HG03442 (cell line): ENCODE results near the gene EPB41L2.
A peak's percentile ranks its signal among the peaks of the same experiment; 100 is the strongest.
"Not testable (repeated sequence)": the region's sequence is repeated elsewhere in the genome, so short reads cannot be mapped to it uniquely, and the experiment has no call there.

Experiments used
- ATAC-seq: cut with Tn5 transposase; IDR thresholded peaks from one replicate; pipeline ENCODE4 v1.9.1; 2021; ENCODE audit warnings: mild to moderate bottlenecking, moderate library complexity; ENCODE audit not compliant: unreplicated experiment

The EPB41L2 gene

GRCh38 chr6:131037194-131037897, 25.7 kb downstream of the EPB41L2 start:
- ATAC-seq, result no peak

- no peak for ATAC-seq
Observed at GRCh38 chr6:131036601-131037000, 26.4 kb downstream of the EPB41L2 start.

GRCh38 chr6:131036143-131036542, 26.9 kb downstream of the EPB41L2 start:
- ATAC-seq, result no peak

GRCh38 chr6:131035582-131035981, 27.5 kb downstream of the EPB41L2 start:
- ATAC-seq, result no peak

- ATAC-seq, result no peak
Observed at GRCh38 chr6:131033631-131034030, 29.4 kb downstream of the EPB41L2 start.

- ATAC-seq, result peak; percentile 94
Observed at GRCh38 chr6:131029626-131030297, 33.3 kb downstream of the EPB41L2 start.

- no peak for ATAC-seq
Observed at GRCh38 chr6:131027326-131027725, 35.7 kb downstream of the EPB41L2 start.

- no peak for ATAC-seq
Observed at GRCh38 chr6:131026243-131026642, 36.8 kb downstream of the EPB41L2 start.

- ATAC-seq, result no peak
Observed at GRCh38 chr6:131024565-131024964, 38.5 kb downstream of the EPB41L2 start.

- ATAC-seq, result no peak
Observed at GRCh38 chr6:131023834-131024504, 39.1 kb downstream of the EPB41L2 start.

GRCh38 chr6:131022691-131023090, 40.4 kb downstream of the EPB41L2 start:
- no peak for ATAC-seq

- no peak for ATAC-seq
Observed at GRCh38 chr6:131017962-131018361, 45.1 kb downstream of the EPB41L2 start.

- ATAC-seq, result no peak
Observed at GRCh38 chr6:131015630-131016263, 47.3 kb downstream of the EPB41L2 start.

- ATAC-seq, result no peak
Observed at GRCh38 chr6:131015025-131015591, 47.9 kb downstream of the EPB41L2 start.

GRCh38 chr6:131014080-131014776, 48.8 kb downstream of the EPB41L2 start:
- ATAC-seq, result no peak

- no peak for ATAC-seq
Observed at GRCh38 chr6:131013495-131013894, 49.5 kb downstream of the EPB41L2 start.

- ATAC-seq, result no peak
Observed at GRCh38 chr6:131009790-131010189, 53.3 kb downstream of the EPB41L2 start.

- not testable (repeated sequence) for ATAC-seq
Observed at GRCh38 chr6:131008965-131009364, 54.1 kb downstream of the EPB41L2 start.

- not testable (repeated sequence) for ATAC-seq
Observed at GRCh38 chr6:131007964-131008363, 55.1 kb downstream of the EPB41L2 start.

GRCh38 chr6:131007286-131007685, 55.8 kb downstream of the EPB41L2 start:
- ATAC-seq, result no peak
